SK-N-SH (cell line): ENCODE measurements around the gene ZNF202. TPM values are rescaled to one million over a fixed set of nuclear protein-coding genes. Genes with fewer than 3 reads are reported as not detected.

Experiments
- CTCF ChIA-PET: fragments of 300-600, 350-600 bp; formaldehyde crosslinking; extraction: SDS; loops from one replicate; lab custom pipeline; 2021; lab: Yijun Ruan, JAX
- POLR2A ChIA-PET: fragments of 350-600 bp; sonication (Branson Sonifier 250); formaldehyde crosslinking; extraction: SDS; loops from one replicate; lab custom pipeline; 2020; ENCODE audit warnings: antibody characterized with exemption, inconsistent platforms; lab: Yijun Ruan, JAX
- DNase-seq: peaks from one replicate; pipeline ENCODE4 v3.0.0; 2012
- H2AFZ ChIP-seq: fragments of 200-600 bp; sonication (generic); 2 replicates; pipeline ENCODE4 v1.8.1; 2016; ENCODE audit warnings: antibody characterized with exemption, mild to moderate bottlenecking, low read depth
- H3F3A ChIP-seq: fragments of 200-600 bp; sonication (generic); replicated peaks from 2 replicates; pipeline ENCODE3; 2016; ENCODE audit warnings: antibody characterized with exemption, mild to moderate bottlenecking; ENCODE audit not compliant: insufficient read depth
- H3K27ac ChIP-seq, 2 experiments: fragments of 200-500 bp in 1 of 2; fragments of 200-600 bp in 1 of 2; sonication (Bioruptor generic) in 1 of 2; sonication (generic), shearing (Covaris generic) in 1 of 2; 2 replicates each; pipeline versions ENCODE4 v1.5.1 to v1.6.1; 2014 to 2016; ENCODE audit warnings: low read depth in 2 of 2, inconsistent platforms in 1 of 2, low read length in 1 of 2, mild to moderate bottlenecking in 1 of 2, mixed read lengths in 1 of 2
- H3K27me3 ChIP-seq: fragments of 200-600 bp; sonication (generic), shearing (Covaris generic); 2 replicates; pipeline ENCODE4 v1.6.1; 2016; ENCODE audit warnings: mixed run types; ENCODE audit not compliant: insufficient read depth
- H3K36me3 ChIP-seq, 2 experiments: fragments of 200-500 bp in 1 of 2; fragments of 200-600 bp in 1 of 2; sonication (Bioruptor generic) in 1 of 2; sonication (generic) in 1 of 2; replicated peaks in 1 of 2; 2 replicates each; pipeline versions ENCODE3 to v1.5.1; 2014 to 2016; ENCODE audit warnings: low read length in 1 of 2, mild to moderate bottlenecking in 1 of 2; ENCODE audit not compliant: insufficient read depth in 2 of 2, control insufficient read depth in 1 of 2
- H3K4me1 ChIP-seq, 2 experiments: fragments of 200-500 bp in 1 of 2; fragments of 200-600 bp in 1 of 2; sonication (Bioruptor generic) in 1 of 2; sonication (generic), shearing (Covaris generic) in 1 of 2; 2 replicates each; pipeline versions ENCODE4 v1.5.1 to v1.6.1; 2014 to 2016; ENCODE audit warnings: low read depth in 1 of 2, low read length in 1 of 2, mixed run types in 1 of 2; ENCODE audit not compliant: insufficient read depth in 2 of 2, control insufficient read depth in 1 of 2
- H3K4me2 ChIP-seq: fragments of 200-600 bp; sonication (generic), shearing (Covaris generic); 2 replicates; pipeline ENCODE4 v1.6.1; 2017; ENCODE audit warnings: mixed run types
- H3K4me3 ChIP-seq, 2 experiments: fragments of 200-500 bp in 1 of 2; fragments of 200-600 bp in 1 of 2; sonication (Bioruptor generic) in 1 of 2; sonication (generic), shearing (Covaris generic) in 1 of 2; 2 replicates each; pipeline versions ENCODE4 v1.5.1 to v1.8.1; 2014 to 2016; ENCODE audit warnings: low read depth in 2 of 2, inconsistent platforms in 1 of 2, low read length in 1 of 2, mild to moderate bottlenecking in 1 of 2, mixed read lengths in 1 of 2, moderate library complexity in 1 of 2
- H3K79me2 ChIP-seq: fragments of 200-600 bp; sonication (generic); 2 replicates; pipeline ENCODE4 v1.8.1; 2017; ENCODE audit warnings: mild to moderate bottlenecking; ENCODE audit not compliant: insufficient read depth
- H3K9ac ChIP-seq: fragments of 200-600 bp; sonication (generic); 2 replicates; pipeline ENCODE4 v1.6.1; 2017; ENCODE audit warnings: mixed run types
- H3K9me2 ChIP-seq: fragments of 200-600 bp; sonication (generic); 2 replicates; pipeline ENCODE4 v1.6.1; 2017; ENCODE audit warnings: mixed run types
- H3K9me3 ChIP-seq: fragments of 200-600 bp; sonication (generic); 2 replicates; pipeline ENCODE4 v1.6.1; 2017; ENCODE audit warnings: mixed run types, mild to moderate bottlenecking, moderate library complexity
- H4K20me1 ChIP-seq: fragments of 200-600 bp; sonication (generic); 2 replicates; pipeline ENCODE4 v1.6.1; 2017; ENCODE audit warnings: mild to moderate bottlenecking, mixed run types; ENCODE audit not compliant: insufficient read depth
- CHD2 ChIP-seq: fragments of 150-350 bp; IDR thresholded peaks from 2 replicates; pipeline ENCODE4 v1.6.1; 2018; ENCODE audit warnings: low read length; ENCODE audit not compliant: partially characterized antibody
- EP300 ChIP-seq, 2 experiments: IDR thresholded peaks; 2 replicates each; pipeline versions ENCODE4 v1.4.0 to v1.6.1; 2012; ENCODE audit warnings: borderline replicate concordance in 1 of 2, low read depth in 1 of 2, low read length in 1 of 2
- FOSL2 ChIP-seq: IDR thresholded peaks from 2 replicates; pipeline ENCODE4 v1.4.0; 2012; ENCODE audit warnings: low read depth, mild to moderate bottlenecking, moderate library complexity, borderline replicate concordance
- FOXJ3 ChIP-seq: sonication (generic); formaldehyde crosslinking; IDR thresholded peaks from 2 replicates; pipeline ENCODE4 v1.5.1; 2020; ENCODE audit warnings: mild to moderate bottlenecking, missing genetic modification reagents
- JUND ChIP-seq: IDR thresholded peaks from 2 replicates; pipeline ENCODE4 v1.4.0; 2012
- MXI1 ChIP-seq: IDR thresholded peaks from 2 replicates; pipeline ENCODE4 v1.6.1; 2012; ENCODE audit warnings: mild to moderate bottlenecking, low read depth, low read length, improper control_type of control experiment
- RFX5 ChIP-seq: IDR thresholded peaks from 2 replicates; pipeline ENCODE4 v1.6.1; 2012; ENCODE audit warnings: mild to moderate bottlenecking, improper control_type of control experiment, low read length
- TCF12 ChIP-seq: IDR thresholded peaks from 2 replicates; pipeline ENCODE4 v1.4.0; 2012
- YY1 ChIP-seq: IDR thresholded peaks from 2 replicates; pipeline ENCODE4 v1.4.0; 2012; ENCODE audit warnings: low read depth, mild to moderate bottlenecking
- WGBS: methylation state at CpG from one replicate; pipeline ENCODE4 v1.1.6; 2017; ENCODE audit warnings: low lambda C conversion rate; 5-methylcytosine and 5-hydroxymethylcytosine counted together
- polyA plus RNA-seq, 3 experiments: library from polyadenylated mRNA; depleted of rRNA; stranded (reverse); fragments of >200 nt; gene quantifications; 2 replicates each; pipeline ENCODE4 v1.2.3, GENCODE V29; 2012
- TF ChIP-seq, protein P1 (sequence below): IDR thresholded peaks from 2 replicates; pipeline ENCODE4; 2012
- TF ChIP-seq, protein P2 (sequence below): IDR thresholded peaks from 2 replicates; pipeline ENCODE4 v1.4.0; 2012; ENCODE audit warnings: low read depth, borderline replicate concordance
- TF ChIP-seq, protein P3 (sequence below): IDR thresholded peaks from 2 replicates; pipeline ENCODE4 v1.6.1; 2012; ENCODE audit warnings: mild to moderate bottlenecking, low read depth, low read length, moderate library complexity
- TF ChIP-seq, protein P4 (sequence below): fragments of 150-350 bp; IDR thresholded peaks from 2 replicates; pipeline ENCODE4 v1.6.1; 2017; ENCODE audit warnings: antibody characterized with exemption, low read length, low read depth, borderline replicate concordance
- TF ChIP-seq, protein P5 (sequence below): fragments of 200-600 bp; sonication (generic); IDR thresholded peaks from 2 replicates; pipeline ENCODE4 v1.6.1; 2017; ENCODE audit warnings: antibody characterized with exemption, mild to moderate bottlenecking, moderate library complexity
- TF ChIP-seq, protein P6 (sequence below): IDR thresholded peaks from 2 replicates; pipeline ENCODE4 v1.4.0; 2012; ENCODE audit warnings: low read depth, borderline replicate concordance
- TF ChIP-seq, protein P7 (sequence below): IDR thresholded peaks from 2 replicates; pipeline ENCODE4 v1.4.0; 2012; ENCODE audit warnings: low read depth

The ZNF202 gene
- polyA plus RNA-seq, 1 of the 3 experiments (the other 2 are of a cell fraction): 11.3 TPM

DNA sequence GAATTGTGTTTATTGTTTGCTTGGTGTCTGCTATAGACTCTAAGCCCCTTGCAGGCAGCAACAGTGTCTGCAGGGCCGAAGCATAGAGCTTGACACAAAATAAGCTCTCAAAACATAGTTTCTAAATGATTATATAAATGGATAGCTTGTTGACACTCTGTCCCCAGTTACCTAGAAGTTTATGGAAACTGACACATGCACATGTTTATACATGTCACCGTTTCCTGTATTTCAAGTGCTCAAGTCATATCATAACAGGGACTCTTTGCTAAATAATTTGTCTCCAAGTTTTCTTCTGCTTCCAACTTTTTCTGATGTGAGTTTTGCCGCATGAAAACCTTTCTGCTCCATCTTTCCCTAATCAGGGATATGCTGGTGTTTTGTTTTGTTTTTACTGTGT is 16.5 kb upstream of the ZNF202 start:
- CTCF ChIA-PET: no interaction called here
- no peaks in the 10 kb centered on the region for H4K20me1 ChIP-seq
- no peaks in the 10 kb centered on the region for H3K79me2 ChIP-seq
- no peak overlapping the region for H2AFZ ChIP-seq
- under 1% methylated on average over 3 of the region's 3 CpGs for WGBS
- no peak overlapping the region for H3K27ac ChIP-seq
- H3K36me3 ChIP-seq: no peaks in the 10 kb centered on the region
- POLR2A ChIA-PET: no interaction called here
- no peak overlapping the region for H3K9ac ChIP-seq
- H3K4me3 ChIP-seq: no peak overlapping the region
- DNase-seq: no peak
- H3F3A ChIP-seq: no peaks in the 10 kb centered on the region
- no peak overlapping the region for H3K4me2 ChIP-seq
- no peak for TF ChIP-seq EP300 (IDR thresholded peaks at IDR 0.05; ENCODE audit: borderline replicate concordance in 1 of 2, low read depth in 1 of 2, low read length in 1 of 2)
- TF ChIP-seq, protein P1, sequence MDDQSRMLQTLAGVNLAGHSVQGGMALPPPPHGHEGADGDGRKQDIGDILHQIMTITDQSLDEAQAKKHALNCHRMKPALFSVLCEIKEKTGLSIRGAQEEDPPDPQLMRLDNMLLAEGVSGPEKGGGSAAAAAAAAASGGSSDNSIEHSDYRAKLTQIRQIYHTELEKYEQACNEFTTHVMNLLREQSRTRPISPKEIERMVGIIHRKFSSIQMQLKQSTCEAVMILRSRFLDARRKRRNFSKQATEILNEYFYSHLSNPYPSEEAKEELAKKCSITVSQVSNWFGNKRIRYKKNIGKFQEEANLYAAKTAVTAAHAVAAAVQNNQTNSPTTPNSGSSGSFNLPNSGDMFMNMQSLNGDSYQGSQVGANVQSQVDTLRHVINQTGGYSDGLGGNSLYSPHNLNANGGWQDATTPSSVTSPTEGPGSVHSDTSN: no peak
- no peak for TF ChIP-seq JUND
- no peak for TF ChIP-seq RFX5
- TF ChIP-seq TCF12: no peak
- no peak for TF ChIP-seq YY1
- TF ChIP-seq, protein P2, sequence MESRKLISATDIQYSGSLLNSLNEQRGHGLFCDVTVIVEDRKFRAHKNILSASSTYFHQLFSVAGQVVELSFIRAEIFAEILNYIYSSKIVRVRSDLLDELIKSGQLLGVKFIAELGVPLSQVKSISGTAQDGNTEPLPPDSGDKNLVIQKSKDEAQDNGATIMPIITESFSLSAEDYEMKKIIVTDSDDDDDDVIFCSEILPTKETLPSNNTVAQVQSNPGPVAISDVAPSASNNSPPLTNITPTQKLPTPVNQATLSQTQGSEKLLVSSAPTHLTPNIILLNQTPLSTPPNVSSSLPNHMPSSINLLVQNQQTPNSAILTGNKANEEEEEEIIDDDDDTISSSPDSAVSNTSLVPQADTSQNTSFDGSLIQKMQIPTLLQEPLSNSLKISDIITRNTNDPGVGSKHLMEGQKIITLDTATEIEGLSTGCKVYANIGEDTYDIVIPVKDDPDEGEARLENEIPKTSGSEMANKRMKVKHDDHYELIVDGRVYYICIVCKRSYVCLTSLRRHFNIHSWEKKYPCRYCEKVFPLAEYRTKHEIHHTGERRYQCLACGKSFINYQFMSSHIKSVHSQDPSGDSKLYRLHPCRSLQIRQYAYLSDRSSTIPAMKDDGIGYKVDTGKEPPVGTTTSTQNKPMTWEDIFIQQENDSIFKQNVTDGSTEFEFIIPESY: no peak
- TF ChIP-seq, protein P3, sequence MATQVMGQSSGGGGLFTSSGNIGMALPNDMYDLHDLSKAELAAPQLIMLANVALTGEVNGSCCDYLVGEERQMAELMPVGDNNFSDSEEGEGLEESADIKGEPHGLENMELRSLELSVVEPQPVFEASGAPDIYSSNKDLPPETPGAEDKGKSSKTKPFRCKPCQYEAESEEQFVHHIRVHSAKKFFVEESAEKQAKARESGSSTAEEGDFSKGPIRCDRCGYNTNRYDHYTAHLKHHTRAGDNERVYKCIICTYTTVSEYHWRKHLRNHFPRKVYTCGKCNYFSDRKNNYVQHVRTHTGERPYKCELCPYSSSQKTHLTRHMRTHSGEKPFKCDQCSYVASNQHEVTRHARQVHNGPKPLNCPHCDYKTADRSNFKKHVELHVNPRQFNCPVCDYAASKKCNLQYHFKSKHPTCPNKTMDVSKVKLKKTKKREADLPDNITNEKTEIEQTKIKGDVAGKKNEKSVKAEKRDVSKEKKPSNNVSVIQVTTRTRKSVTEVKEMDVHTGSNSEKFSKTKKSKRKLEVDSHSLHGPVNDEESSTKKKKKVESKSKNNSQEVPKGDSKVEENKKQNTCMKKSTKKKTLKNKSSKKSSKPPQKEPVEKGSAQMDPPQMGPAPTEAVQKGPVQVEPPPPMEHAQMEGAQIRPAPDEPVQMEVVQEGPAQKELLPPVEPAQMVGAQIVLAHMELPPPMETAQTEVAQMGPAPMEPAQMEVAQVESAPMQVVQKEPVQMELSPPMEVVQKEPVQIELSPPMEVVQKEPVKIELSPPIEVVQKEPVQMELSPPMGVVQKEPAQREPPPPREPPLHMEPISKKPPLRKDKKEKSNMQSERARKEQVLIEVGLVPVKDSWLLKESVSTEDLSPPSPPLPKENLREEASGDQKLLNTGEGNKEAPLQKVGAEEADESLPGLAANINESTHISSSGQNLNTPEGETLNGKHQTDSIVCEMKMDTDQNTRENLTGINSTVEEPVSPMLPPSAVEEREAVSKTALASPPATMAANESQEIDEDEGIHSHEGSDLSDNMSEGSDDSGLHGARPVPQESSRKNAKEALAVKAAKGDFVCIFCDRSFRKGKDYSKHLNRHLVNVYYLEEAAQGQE: no peak
- TF ChIP-seq FOSL2: no peak
- TF ChIP-seq CHD2: no peak
- TF ChIP-seq, protein P4, sequence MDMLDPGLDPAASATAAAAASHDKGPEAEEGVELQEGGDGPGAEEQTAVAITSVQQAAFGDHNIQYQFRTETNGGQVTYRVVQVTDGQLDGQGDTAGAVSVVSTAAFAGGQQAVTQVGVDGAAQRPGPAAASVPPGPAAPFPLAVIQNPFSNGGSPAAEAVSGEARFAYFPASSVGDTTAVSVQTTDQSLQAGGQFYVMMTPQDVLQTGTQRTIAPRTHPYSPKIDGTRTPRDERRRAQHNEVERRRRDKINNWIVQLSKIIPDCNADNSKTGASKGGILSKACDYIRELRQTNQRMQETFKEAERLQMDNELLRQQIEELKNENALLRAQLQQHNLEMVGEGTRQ: no peak
- no peak for TF ChIP-seq MXI1
- TF ChIP-seq, protein P5, sequence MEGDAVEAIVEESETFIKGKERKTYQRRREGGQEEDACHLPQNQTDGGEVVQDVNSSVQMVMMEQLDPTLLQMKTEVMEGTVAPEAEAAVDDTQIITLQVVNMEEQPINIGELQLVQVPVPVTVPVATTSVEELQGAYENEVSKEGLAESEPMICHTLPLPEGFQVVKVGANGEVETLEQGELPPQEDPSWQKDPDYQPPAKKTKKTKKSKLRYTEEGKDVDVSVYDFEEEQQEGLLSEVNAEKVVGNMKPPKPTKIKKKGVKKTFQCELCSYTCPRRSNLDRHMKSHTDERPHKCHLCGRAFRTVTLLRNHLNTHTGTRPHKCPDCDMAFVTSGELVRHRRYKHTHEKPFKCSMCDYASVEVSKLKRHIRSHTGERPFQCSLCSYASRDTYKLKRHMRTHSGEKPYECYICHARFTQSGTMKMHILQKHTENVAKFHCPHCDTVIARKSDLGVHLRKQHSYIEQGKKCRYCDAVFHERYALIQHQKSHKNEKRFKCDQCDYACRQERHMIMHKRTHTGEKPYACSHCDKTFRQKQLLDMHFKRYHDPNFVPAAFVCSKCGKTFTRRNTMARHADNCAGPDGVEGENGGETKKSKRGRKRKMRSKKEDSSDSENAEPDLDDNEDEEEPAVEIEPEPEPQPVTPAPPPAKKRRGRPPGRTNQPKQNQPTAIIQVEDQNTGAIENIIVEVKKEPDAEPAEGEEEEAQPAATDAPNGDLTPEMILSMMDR: no peak
- TF ChIP-seq, protein P6, sequence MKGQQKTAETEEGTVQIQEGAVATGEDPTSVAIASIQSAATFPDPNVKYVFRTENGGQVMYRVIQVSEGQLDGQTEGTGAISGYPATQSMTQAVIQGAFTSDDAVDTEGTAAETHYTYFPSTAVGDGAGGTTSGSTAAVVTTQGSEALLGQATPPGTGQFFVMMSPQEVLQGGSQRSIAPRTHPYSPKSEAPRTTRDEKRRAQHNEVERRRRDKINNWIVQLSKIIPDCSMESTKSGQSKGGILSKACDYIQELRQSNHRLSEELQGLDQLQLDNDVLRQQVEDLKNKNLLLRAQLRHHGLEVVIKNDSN: no peak
- TF ChIP-seq, protein P7, sequence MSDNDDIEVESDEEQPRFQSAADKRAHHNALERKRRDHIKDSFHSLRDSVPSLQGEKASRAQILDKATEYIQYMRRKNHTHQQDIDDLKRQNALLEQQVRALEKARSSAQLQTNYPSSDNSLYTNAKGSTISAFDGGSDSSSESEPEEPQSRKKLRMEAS: no peak
- TF ChIP-seq FOXJ3 (CRISPR knock-in tag): no peak
- peaks cover 15% of the 10 kb centered on the region; the same call in 1 of the 2 replicates for H3K27me3 ChIP-seq
- H3K9me3 ChIP-seq: no peaks in the 10 kb centered on the region
- H3K9me2 ChIP-seq: no peaks in the 10 kb centered on the region
- H3K4me1 ChIP-seq: no peaks in the 10 kb centered on the region
